Suprapubic skin (tissue), 4 donors: ENCODE measurements around the gene POLR2I. TPM values are rescaled to one million over a fixed set of nuclear protein-coding genes. Genes with fewer than 3 reads are reported as not detected.

ENCODE experiments used
- DNase-seq, 2 donors: peaks; one replicate each; pipeline ENCODE4 v3.0.0-alpha.2; 2019; ENCODE audit warnings: low spot score in 2 of 2
- H3K27ac ChIP-seq: fragments of 200-600 bp; sonication (generic); one replicate; pipeline ENCODE4 v1.5.1; 2019
- H3K27me3 ChIP-seq: fragments of 200-600 bp; sonication (generic); one replicate; pipeline ENCODE4 v1.5.1; 2019
- H3K36me3 ChIP-seq: fragments of 200-600 bp; sonication (generic); one replicate; pipeline ENCODE4 v1.5.1; 2019
- H3K4me1 ChIP-seq: fragments of 200-600 bp; sonication (generic); one replicate; pipeline ENCODE4 v1.5.1; 2019
- H3K4me3 ChIP-seq: fragments of 200-600 bp; sonication (generic); one replicate; pipeline ENCODE4 v1.5.1; 2019; ENCODE audit warnings: mild to moderate bottlenecking
- H3K9me3 ChIP-seq: fragments of 200-600 bp; sonication (generic); one replicate; pipeline ENCODE4 v1.5.1; 2019
- EP300 ChIP-seq: sonication (generic); formaldehyde crosslinking; IDR thresholded peaks from one replicate; pipeline ENCODE4 v1.6.1; 2017; ENCODE audit warnings: antibody characterized with exemption
- POLR2A ChIP-seq, 2 donors: fragments of 450-650 bp; IDR thresholded peaks; one replicate each; pipeline ENCODE4 v1.6.1; 2017; ENCODE audit warnings: antibody characterized with exemption in 2 of 2, mild to moderate bottlenecking in 2 of 2, moderate library complexity in 2 of 2
- POLR2AphosphoS5 ChIP-seq, 3 donors: sonication (generic); formaldehyde crosslinking; IDR thresholded peaks; one replicate each; pipeline ENCODE4 v1.6.1; 2017; ENCODE audit warnings: antibody characterized with exemption in 3 of 3
- WGBS: methylation state at CpG from one replicate; pipeline ENCODE4 v1.1.5; 2018; 5-methylcytosine and 5-hydroxymethylcytosine counted together
- total RNA-seq, 4 donors: library from RNA; depleted of rRNA; stranded (reverse); fragments of >200 nt; gene quantifications; one replicate each; pipeline ENCODE4 v1.1.0, GENCODE V29; 2016
- TF ChIP-seq, protein P1 (sequence below), 2 donors: fragments of 200-600 bp in 1 of 2; fragments of 450-650 bp in 1 of 2; sonication (generic) in 1 of 2; IDR thresholded peaks; one replicate each; pipeline ENCODE4 v1.5.1; 2016 to 2019; ENCODE audit warnings: antibody characterized with exemption in 2 of 2, mild to moderate bottlenecking in 1 of 2, moderate library complexity in 1 of 2

POLR2I gene
- total RNA-seq, 4 donors from 2014 or later = 21.8 to 57.5 (median 31.3) TPM

DNA sequence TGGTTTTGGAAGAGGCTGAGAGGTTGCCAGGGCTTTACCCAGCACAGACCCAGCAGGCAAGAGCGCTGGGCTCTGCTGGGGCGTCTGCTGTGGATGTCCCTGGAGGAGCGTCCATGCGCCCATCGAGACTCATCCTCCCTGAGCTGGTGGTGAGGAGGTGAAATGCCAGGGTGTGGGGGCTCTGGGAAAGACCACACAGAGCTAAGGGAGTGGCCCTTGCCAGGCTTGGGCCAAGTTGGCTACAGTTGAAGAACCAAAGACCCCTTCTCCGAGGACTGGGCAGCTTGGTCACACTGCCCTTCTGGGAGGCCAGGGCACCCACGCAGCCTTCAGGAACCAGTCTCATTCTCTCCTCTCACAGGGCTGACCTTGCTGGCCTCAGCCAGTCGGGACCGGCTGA lies 28.3 kb downstream of the POLR2I start:
- no peak for TF ChIP-seq POLR2AphosphoS5 (IDR thresholded peaks at IDR 0.05)
- TF ChIP-seq, protein P1, sequence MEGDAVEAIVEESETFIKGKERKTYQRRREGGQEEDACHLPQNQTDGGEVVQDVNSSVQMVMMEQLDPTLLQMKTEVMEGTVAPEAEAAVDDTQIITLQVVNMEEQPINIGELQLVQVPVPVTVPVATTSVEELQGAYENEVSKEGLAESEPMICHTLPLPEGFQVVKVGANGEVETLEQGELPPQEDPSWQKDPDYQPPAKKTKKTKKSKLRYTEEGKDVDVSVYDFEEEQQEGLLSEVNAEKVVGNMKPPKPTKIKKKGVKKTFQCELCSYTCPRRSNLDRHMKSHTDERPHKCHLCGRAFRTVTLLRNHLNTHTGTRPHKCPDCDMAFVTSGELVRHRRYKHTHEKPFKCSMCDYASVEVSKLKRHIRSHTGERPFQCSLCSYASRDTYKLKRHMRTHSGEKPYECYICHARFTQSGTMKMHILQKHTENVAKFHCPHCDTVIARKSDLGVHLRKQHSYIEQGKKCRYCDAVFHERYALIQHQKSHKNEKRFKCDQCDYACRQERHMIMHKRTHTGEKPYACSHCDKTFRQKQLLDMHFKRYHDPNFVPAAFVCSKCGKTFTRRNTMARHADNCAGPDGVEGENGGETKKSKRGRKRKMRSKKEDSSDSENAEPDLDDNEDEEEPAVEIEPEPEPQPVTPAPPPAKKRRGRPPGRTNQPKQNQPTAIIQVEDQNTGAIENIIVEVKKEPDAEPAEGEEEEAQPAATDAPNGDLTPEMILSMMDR (IDR thresholded peaks at IDR 0.05) = no peak
- TF ChIP-seq EP300 = no peak
- TF ChIP-seq POLR2A (IDR thresholded peaks at IDR 0.05) = no peak
- Histone ChIP-seq H3K27me3 (no peaks in the 10 kb centered on the region), H3K36me3 (no peaks in the 10 kb centered on the region), H3K9me3 (no peaks in the 10 kb centered on the region), H3K27ac (no peak overlapping the region), H3K4me1 (peaks cover 5% of the 10 kb centered on the region), H3K4me3 (no peak overlapping the region)
- WGBS = 96% methylated on average over 8 of the region's 9 CpGs
- DNase-seq = no peak

DNA sequence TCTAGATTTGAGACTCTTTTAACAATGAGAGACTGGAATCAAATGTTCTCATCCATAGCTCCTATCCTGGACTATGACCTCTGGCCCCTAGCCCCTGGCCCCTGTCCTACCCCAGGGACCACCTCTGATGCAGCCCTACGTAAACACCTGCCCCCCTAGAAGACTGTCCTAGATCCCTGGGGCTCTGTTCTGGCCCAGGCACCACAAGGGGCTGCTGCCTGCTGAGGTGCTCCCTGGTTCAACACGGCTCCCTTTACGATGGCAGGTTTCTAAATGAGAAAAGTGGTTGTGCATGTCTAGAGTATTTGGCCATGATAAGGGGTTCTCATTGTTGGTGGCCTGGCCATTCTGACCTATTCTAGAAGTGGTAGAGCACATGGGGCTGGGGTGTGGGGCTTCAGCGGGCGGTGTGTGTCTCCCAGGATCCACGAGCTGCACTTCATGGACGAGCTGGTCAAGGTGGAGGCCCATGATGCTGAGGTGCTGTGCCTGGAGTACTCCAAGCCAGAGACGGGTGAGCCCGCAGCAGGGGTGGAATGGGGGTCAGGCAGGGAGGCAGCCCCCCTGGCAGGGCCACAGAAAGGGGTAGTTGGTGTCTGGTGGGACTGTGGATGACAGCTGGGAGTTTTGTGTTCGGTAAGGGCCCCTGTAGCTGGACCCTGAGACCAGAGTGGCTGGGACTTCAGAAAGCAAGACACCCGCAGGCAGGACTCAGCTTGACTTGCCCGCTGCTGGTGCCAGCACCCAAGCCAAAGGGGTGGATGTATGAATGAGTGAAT lies 30.3 kb downstream of the POLR2I start:
- H3K4me3 ChIP-seq = no peak overlapping the region
- no peaks in the 10 kb centered on the region for H3K27me3 ChIP-seq
- H3K27ac ChIP-seq = no peak overlapping the region
- peaks cover 5% of the 10 kb centered on the region for H3K4me1 ChIP-seq
- TF ChIP-seq EP300 (no peak), POLR2A (IDR thresholded peaks at IDR 0.05) (no peak), POLR2AphosphoS5 (IDR thresholded peaks at IDR 0.05) (no peak)
- TF ChIP-seq, protein P1 (IDR thresholded peaks at IDR 0.05) = no peak
- H3K36me3 ChIP-seq = no peaks in the 10 kb centered on the region
- WGBS = 91% methylated on average over 9 of the region's 12 CpGs
- no peaks in the 10 kb centered on the region for H3K9me3 ChIP-seq
- no peak for DNase-seq

DNA sequence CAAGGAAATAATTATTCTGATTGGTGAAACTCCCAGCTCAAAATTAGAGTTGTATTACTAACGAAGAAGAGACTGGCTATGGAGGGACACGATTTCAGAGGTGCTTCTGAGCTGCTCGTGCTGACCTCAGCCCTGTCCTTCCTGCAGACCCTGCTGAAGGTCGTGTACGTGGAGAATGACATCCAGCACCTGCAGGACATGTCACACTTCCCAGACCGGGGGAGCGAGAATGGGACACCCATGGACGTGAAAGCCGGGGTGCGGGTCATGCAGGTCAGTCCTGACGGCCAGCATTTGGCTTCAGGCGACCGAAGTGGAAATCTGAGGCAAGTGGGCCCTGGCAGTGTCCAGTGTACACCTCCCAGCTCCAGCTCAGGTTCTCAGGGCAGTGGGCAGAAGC lies 31.8 kb downstream of the POLR2I start:
- Histone ChIP-seq H3K4me1 (peaks cover 5% of the 10 kb centered on the region), H3K27me3 (no peaks in the 10 kb centered on the region), H3K36me3 (no peaks in the 10 kb centered on the region), H3K4me3 (no peak overlapping the region), H3K9me3 (no peaks in the 10 kb centered on the region), H3K27ac (no peak overlapping the region)
- WGBS = 94% methylated on average over 11 of the region's 13 CpGs
- DNase-seq = no peak
- TF ChIP-seq, protein P1 (IDR thresholded peaks at IDR 0.05) = no peak
- TF ChIP-seq POLR2A (IDR thresholded peaks at IDR 0.05) (no peak), POLR2AphosphoS5 (IDR thresholded peaks at IDR 0.05) (no peak), EP300 (no peak)

DNA sequence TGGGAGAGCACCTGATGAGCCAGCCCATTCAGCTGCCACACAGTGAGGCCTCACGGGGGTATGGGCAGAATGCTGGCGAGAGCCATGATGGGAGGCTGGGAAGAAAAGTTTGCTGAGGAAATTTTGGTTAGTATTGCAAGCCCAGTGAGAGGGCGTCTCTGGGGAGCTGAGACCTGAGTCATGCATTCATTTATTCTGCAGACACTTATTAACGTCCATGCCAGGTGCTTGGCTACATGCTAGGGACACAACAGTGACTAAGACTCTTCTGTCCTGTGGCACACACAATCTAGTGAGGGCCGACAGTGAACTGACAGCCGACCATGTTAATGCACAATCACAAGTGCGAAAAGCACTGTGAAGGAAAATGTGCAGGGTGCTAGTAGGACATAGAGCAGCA lies 32.8 kb downstream of the POLR2I start:
- 88% methylated on average over 7 of the region's 7 CpGs for WGBS
- TF ChIP-seq, protein P1 (IDR thresholded peaks at IDR 0.05) = no peak
- TF ChIP-seq EP300 (no peak), POLR2A (IDR thresholded peaks at IDR 0.05) (no peak), POLR2AphosphoS5 (IDR thresholded peaks at IDR 0.05) (no peak)

DNA sequence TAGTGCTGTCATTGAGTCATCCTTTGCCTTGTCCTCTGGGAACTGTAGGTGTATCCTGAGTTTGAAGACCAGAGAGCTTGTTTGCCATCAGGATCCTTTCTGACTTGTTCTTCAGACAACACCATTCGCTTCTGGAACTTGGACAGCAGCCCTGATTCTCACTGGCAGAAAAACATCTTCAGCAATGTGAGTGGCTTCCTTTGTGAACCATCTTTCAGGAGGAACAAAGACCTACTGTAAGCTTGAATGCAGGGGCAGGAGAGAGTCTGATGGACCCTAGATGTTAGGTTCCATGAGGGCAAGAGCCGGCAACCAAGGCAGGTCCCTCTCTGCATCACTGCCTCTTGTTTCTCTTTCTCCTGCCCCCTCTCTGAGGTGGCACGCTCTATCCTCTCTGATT lies 33.3 kb downstream of the POLR2I start:
- 80% methylated on average over 3 of the region's 3 CpGs for WGBS
- no peak for DNase-seq
- Histone ChIP-seq H3K36me3 (no peaks in the 10 kb centered on the region), H3K4me3 (no peak overlapping the region), H3K9me3 (no peaks in the 10 kb centered on the region), H3K27ac (no peak overlapping the region), H3K27me3 (no peaks in the 10 kb centered on the region), H3K4me1 (peaks cover 5% of the 10 kb centered on the region)
- TF ChIP-seq POLR2AphosphoS5 (IDR thresholded peaks at IDR 0.05) (no peak), EP300 (no peak)
- TF ChIP-seq, protein P1 (IDR thresholded peaks at IDR 0.05) = no peak

More for the DNA sequence above, 32.8 kb downstream of the POLR2I start:
- Histone ChIP-seq H3K27me3 (no peaks in the 10 kb centered on the region), H3K27ac (no peak overlapping the region), H3K4me3 (no peak overlapping the region), H3K9me3 (no peaks in the 10 kb centered on the region), H3K4me1 (peaks cover 5% of the 10 kb centered on the region), H3K36me3 (no peaks in the 10 kb centered on the region)
- no peak for DNase-seq
